ENCODE results near the gene ACTL6B.

ACTL6B gene

GRCh38 chr7:100693312-100694097 lies 37.3 kb upstream of the ACTL6B start:
- H3K36me3 ChIP-seq (ENCODE audit: insufficient read depth, low read length): peaks cover 29% of the 10 kb centered on the region; the same call in 1 of the 2 replicates
- peaks cover 34% of the 10 kb centered on the region for H3K4me1 ChIP-seq (ENCODE audit: insufficient read depth, low read length, severe bottlenecking)
- peak overlapping the region; percentile 98 for H3K4me3 ChIP-seq (ENCODE audit: low read depth, low read length, poor library complexity, severe bottlenecking)
- no peaks in the 10 kb centered on the region for H3K9me3 ChIP-seq (ENCODE audit: low read length)
- H3K79me2 ChIP-seq (ENCODE audit: insufficient read depth, low read length): peaks cover 37% of the 10 kb centered on the region
- no peak overlapping the region for H2AFZ ChIP-seq (ENCODE audit: low read length)
- H3K9me2 ChIP-seq (ENCODE audit: low read depth, low read length): no peaks in the 10 kb centered on the region
- H3F3A ChIP-seq (ENCODE audit: insufficient read depth, low read length): peaks cover 9% of the 10 kb centered on the region; the same call in 1 of the 2 replicates
- H3K27ac ChIP-seq (ENCODE audit: low read depth, low read length, poor library complexity, severe bottlenecking): peak overlapping the region; percentile 11
- peak overlapping the region; percentile 91 for H3K9ac ChIP-seq (ENCODE audit: low read length)
- TF ChIP-seq EZH2 (IDR thresholded peaks at IDR 0.05; ENCODE audit: borderline replicate concordance, low read length) (no peak), CTCF (IDR thresholded peaks at IDR 0.05; ENCODE audit: low read length) (no peak)
- no peaks in the 10 kb centered on the region for H3K27me3 ChIP-seq (ENCODE audit: insufficient read depth, low read length)
- H4K20me1 ChIP-seq (ENCODE audit: insufficient read depth, low read length): no peaks in the 10 kb centered on the region
- H3K4me2 ChIP-seq (ENCODE audit: low read length): peak overlapping the region; percentile 99

- no peaks in the 10 kb centered on the region for H3K9me2 ChIP-seq (ENCODE audit: low read depth, low read length)
- H3K9ac ChIP-seq (ENCODE audit: low read length): peak overlapping the region; percentile 91
- peaks cover 37% of the 10 kb centered on the region for H3K79me2 ChIP-seq (ENCODE audit: insufficient read depth, low read length)
- peak overlapping the region; percentile 99 for H3K4me2 ChIP-seq (ENCODE audit: low read length)
- H3K9me3 ChIP-seq (ENCODE audit: low read length): no peaks in the 10 kb centered on the region
- peak overlapping the region; percentile 11 for H3K27ac ChIP-seq (ENCODE audit: low read depth, low read length, poor library complexity, severe bottlenecking)
- no peaks in the 10 kb centered on the region for H3K27me3 ChIP-seq (ENCODE audit: insufficient read depth, low read length)
- H3K36me3 ChIP-seq (ENCODE audit: insufficient read depth, low read length): peaks cover 38% of the 10 kb centered on the region; the same call in 1 of the 2 replicates
- TF ChIP-seq CTCF (IDR thresholded peaks at IDR 0.05; ENCODE audit: low read length) (no peak), EZH2 (IDR thresholded peaks at IDR 0.05; ENCODE audit: borderline replicate concordance, low read length) (no peak)
- H3K4me1 ChIP-seq (ENCODE audit: insufficient read depth, low read length, severe bottlenecking): peaks cover 34% of the 10 kb centered on the region
- peaks cover 9% of the 10 kb centered on the region; the same call in 1 of the 2 replicates for H3F3A ChIP-seq (ENCODE audit: insufficient read depth, low read length)
- no peaks in the 10 kb centered on the region for H4K20me1 ChIP-seq (ENCODE audit: insufficient read depth, low read length)
- peak overlapping the region; percentile 98 for H3K4me3 ChIP-seq (ENCODE audit: low read depth, low read length, poor library complexity, severe bottlenecking)
- H2AFZ ChIP-seq (ENCODE audit: low read length): no peak overlapping the region
Measured at GRCh38 chr7:100692578-100692961, 36.3 kb upstream of the ACTL6B start.

DNA sequence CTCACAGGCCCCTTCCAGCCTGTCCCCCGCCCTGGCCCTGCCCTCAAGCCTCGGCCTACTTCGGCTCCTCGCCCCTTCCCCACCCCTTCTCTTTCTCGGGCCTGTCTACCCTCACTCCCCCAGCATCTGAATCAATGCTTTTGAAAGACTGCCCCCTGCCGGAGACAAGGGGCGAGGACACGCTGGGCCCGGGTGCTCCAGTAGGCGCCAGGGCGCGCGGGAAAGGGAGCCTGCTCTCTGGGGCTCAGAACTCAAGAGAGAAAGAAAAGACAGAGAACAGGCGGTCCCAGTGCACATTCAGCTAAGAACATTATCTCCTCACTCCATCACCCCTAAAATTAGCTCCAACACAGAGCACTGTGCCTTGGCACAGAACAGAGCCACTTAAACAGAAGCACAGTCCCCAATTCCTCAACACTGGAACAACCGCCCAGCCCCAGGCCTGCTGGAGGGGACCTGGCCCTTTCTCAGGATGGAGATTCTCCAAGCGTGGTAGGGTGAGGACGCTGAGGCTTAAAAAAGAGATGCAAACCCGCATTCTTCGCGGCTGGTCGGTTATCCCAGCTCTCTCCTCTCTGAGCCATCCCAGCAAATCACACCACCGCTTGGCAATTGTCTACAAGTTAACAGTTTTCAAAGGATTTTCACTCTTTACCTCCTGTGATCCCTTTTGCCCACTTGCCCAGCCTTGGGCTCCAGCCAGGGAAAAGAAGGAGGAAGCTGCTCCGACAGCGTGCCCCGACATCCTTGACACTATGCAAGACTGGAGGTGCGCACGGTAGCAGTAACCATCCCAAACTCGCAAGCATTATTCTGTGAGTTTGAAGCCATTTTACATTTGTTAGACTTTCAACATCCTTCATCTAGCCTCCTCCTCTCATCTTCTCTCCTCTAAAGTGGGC lies 35.7 kb upstream of the ACTL6B start:
- Histone ChIP-seq H4K20me1 (ENCODE audit: insufficient read depth, low read length) (no peaks in the 10 kb centered on the region), H3K4me1 (ENCODE audit: insufficient read depth, low read length, severe bottlenecking) (peaks cover 34% of the 10 kb centered on the region), H3K9me2 (ENCODE audit: low read depth, low read length) (no peaks in the 10 kb centered on the region), H3K9me3 (ENCODE audit: low read length) (no peaks in the 10 kb centered on the region), H3K4me3 (ENCODE audit: low read depth, low read length, poor library complexity, severe bottlenecking) (peak overlapping the region; percentile 98), H3F3A (ENCODE audit: insufficient read depth, low read length) (peaks cover 9% of the 10 kb centered on the region; the same call in 1 of the 2 replicates), H3K9ac (ENCODE audit: low read length) (peak overlapping the region; percentile 91), H3K27ac (ENCODE audit: low read depth, low read length, poor library complexity, severe bottlenecking) (peak overlapping the region; percentile 11), H3K4me2 (ENCODE audit: low read length) (peak overlapping the region; percentile 99), H3K79me2 (ENCODE audit: insufficient read depth, low read length) (peaks cover 37% of the 10 kb centered on the region), H3K27me3 (ENCODE audit: insufficient read depth, low read length) (no peaks in the 10 kb centered on the region), H3K36me3 (ENCODE audit: insufficient read depth, low read length) (peaks cover 44% of the 10 kb centered on the region), H2AFZ (ENCODE audit: low read length) (no peak overlapping the region)
- peak; percentile 99 for TF ChIP-seq CTCF (IDR thresholded peaks at IDR 0.05; ENCODE audit: low read length)
- TF ChIP-seq EZH2 (IDR thresholded peaks at IDR 0.05; ENCODE audit: borderline replicate concordance, low read length): no peak
